OCI-LY1 (cell line): Measurements from ENCODE around the gene POLE.

Experiments used
- EZH2 ChIP-seq: fragments of 200-600 bp; sonication (generic), shearing (Covaris generic); IDR thresholded peaks from 2 replicates; pipeline ENCODE4 v1.8.0; 2017; ENCODE audit warnings: borderline replicate concordance, mixed run types, mild to moderate bottlenecking, antibody characterized with exemption, low read length, moderate library complexity, mixed read lengths
- TF ChIP-seq, protein P1 (sequence below): fragments of 200-600 bp; sonication (generic), shearing (Covaris generic); IDR thresholded peaks from 2 replicates; pipeline ENCODE4 v1.5.1; 2017; ENCODE audit warnings: mild to moderate bottlenecking, antibody characterized with exemption, low read length, moderate library complexity, mixed read lengths

DNA sequence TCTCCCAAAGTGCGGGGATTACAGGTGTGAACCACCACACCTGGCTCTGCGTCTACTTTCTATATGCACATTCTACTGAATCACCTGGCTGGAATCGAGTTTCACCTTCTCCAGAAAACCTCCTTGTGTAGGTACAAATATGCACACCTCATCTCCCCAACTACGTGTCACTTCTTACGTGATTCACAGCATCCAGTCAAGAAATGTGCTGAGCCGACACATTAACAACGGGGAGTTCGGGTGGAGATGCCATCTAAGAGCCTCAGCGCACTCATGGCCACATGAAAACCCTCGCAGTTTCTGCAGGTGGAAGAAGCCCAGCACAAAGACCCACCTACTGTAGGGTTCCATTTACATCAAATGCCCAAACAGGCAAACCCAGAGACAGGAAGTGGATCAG is 39.3 kb downstream of the POLE start:
- TF ChIP-seq, protein P1, sequence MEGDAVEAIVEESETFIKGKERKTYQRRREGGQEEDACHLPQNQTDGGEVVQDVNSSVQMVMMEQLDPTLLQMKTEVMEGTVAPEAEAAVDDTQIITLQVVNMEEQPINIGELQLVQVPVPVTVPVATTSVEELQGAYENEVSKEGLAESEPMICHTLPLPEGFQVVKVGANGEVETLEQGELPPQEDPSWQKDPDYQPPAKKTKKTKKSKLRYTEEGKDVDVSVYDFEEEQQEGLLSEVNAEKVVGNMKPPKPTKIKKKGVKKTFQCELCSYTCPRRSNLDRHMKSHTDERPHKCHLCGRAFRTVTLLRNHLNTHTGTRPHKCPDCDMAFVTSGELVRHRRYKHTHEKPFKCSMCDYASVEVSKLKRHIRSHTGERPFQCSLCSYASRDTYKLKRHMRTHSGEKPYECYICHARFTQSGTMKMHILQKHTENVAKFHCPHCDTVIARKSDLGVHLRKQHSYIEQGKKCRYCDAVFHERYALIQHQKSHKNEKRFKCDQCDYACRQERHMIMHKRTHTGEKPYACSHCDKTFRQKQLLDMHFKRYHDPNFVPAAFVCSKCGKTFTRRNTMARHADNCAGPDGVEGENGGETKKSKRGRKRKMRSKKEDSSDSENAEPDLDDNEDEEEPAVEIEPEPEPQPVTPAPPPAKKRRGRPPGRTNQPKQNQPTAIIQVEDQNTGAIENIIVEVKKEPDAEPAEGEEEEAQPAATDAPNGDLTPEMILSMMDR = no peak
- TF ChIP-seq EZH2 = no peak
